DOHH2 (cell line): ENCODE results near the gene NRXN3.

Source experiments
- EZH2phosphoT487 ChIP-seq: fragments of 200-600 bp; sonication (generic); IDR thresholded peaks from 2 replicates; pipeline ENCODE4 v1.6.1; 2017; ENCODE audit warnings: borderline replicate concordance, mild to moderate bottlenecking, antibody characterized with exemption, low read length, moderate library complexity, mixed read lengths
- TF ChIP-seq, protein P1 (sequence below): fragments of 200-600 bp; sonication (generic); IDR thresholded peaks from one replicate; pipeline ENCODE4 v1.5.1; 2014; ENCODE audit warnings: antibody characterized with exemption, mild to moderate bottlenecking, low read depth, low read length; ENCODE audit not compliant: poor library complexity, severe bottlenecking

DNA sequence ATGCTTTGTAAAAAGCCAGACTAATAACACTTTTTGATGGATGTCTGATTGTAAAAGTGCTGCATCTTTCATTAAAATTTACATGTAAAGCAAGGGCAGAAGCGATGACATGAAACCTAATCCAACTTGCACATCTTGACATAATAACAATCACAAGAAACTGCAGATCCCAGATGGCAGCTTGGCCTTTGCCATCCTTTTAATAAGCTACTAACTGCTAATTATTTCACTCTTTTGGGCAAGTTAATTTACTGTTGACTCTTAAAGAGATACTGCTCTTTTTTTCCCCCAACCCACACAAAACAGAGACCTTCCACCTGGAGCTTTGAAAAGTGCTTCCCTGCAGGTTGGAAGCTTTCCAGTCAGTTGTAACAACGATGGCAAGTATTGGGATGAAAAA, 137.5 kb downstream of the NRXN3 start:
- TF ChIP-seq, protein P1, sequence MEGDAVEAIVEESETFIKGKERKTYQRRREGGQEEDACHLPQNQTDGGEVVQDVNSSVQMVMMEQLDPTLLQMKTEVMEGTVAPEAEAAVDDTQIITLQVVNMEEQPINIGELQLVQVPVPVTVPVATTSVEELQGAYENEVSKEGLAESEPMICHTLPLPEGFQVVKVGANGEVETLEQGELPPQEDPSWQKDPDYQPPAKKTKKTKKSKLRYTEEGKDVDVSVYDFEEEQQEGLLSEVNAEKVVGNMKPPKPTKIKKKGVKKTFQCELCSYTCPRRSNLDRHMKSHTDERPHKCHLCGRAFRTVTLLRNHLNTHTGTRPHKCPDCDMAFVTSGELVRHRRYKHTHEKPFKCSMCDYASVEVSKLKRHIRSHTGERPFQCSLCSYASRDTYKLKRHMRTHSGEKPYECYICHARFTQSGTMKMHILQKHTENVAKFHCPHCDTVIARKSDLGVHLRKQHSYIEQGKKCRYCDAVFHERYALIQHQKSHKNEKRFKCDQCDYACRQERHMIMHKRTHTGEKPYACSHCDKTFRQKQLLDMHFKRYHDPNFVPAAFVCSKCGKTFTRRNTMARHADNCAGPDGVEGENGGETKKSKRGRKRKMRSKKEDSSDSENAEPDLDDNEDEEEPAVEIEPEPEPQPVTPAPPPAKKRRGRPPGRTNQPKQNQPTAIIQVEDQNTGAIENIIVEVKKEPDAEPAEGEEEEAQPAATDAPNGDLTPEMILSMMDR = no peak
- TF ChIP-seq EZH2phosphoT487 = no peak
